HG03175 (cell line): ENCODE data around the gene STK32B.

ENCODE experiments used
- ATAC-seq: cut with Tn5 transposase; IDR thresholded peaks from one replicate; pipeline ENCODE4 v1.9.1; 2021; ENCODE audit warnings: mild to moderate bottlenecking, moderate library complexity; ENCODE audit not compliant: unreplicated experiment

STK32B gene

GRCh38 chr4:5379895-5380294, 328.6 kb downstream of the STK32B start:
- ATAC-seq, result no peak

DNA sequence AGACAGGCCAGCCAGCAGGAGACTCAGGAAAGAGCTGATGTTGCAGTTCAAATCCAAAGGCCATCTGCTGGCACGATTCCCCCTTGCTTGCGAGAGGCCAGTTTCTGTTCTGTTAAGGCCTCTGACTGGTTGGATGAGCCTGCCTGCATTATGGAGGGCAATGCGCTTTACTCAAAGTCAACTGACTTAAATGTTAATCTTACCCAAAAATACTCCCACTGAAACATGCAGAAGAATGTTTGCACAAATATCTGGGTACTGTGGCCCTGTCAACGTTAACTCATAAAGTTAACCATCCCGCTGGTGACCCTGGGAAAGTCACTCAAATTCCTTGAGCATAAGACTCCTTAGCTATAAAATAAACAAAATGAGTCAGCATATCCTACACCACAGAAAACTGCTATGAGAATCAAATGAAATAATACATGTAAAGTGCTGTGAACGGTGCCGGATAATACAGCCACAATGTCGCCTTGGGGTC, 330.7 kb downstream of the STK32B start:
- no peak for ATAC-seq

DNA sequence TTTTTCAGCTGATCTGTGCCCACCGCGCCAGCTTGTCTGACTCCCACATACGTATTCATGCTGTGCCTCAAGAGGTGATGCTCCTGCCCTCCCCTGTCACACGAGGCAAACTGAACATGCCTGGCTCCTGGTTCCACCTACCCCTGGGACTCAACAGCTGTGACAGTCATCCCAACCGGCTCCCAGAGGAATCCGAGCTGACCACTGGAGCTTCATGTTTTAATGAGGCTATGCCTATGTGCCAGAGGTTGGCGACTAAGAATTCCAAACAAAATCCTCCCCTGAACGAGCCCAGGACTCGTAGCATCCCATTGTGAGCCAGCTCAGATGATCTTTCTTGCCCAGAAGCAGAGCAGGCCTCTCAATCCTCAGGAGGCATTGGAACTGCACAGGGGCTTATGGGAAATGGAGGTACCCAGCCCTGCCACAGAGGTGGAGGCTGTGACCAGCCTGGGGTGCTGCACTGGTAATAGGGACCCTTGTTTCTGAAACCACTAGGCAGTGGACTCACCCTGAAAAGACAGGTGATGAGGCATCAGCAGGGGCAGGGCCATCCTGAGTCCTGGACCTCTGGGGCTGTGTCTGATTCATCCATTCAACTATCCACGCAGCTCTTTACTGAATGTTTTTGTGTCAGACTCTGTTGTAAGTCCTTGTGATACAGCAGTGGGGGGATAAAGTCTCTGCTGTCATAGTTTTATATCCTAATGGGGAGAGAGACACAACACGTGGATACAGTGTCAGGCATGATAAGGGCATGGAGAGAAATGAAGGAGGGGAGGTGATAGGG, 332.1 kb downstream of the STK32B start:
- no peak for ATAC-seq

- ATAC-seq, result no peak
Observed at GRCh38 chr4:5385741-5386311, 334.5 kb downstream of the STK32B start.

- no peak for ATAC-seq
Observed at GRCh38 chr4:5386921-5387320, 335.6 kb downstream of the STK32B start.

DNA sequence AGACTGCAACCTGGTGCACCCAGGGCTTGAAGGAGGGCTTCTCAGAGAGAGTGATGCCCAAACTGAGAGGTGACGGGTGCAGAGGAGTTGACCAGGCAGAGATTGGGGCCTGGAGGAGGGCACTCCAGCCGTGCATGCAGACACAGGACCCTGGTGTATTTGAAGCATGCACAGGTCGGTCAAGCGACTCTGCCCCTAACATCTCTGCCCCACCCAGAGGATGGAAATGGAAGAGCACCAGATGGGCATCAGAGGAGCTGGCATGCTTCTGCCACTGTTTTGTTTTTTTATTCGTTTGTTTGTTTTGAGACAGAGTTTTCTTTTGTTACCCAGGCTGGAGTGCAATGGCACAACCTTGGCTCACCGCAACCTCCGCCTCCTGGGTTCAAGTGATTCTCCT, 336.2 kb downstream of the STK32B start:
- no peak for ATAC-seq

GRCh38 chr4:5389756-5390310, 338.6 kb downstream of the STK32B start:
- ATAC-seq, result no peak

- no peak for ATAC-seq
Observed at GRCh38 chr4:5391492-5391891, 340.2 kb downstream of the STK32B start.

DNA sequence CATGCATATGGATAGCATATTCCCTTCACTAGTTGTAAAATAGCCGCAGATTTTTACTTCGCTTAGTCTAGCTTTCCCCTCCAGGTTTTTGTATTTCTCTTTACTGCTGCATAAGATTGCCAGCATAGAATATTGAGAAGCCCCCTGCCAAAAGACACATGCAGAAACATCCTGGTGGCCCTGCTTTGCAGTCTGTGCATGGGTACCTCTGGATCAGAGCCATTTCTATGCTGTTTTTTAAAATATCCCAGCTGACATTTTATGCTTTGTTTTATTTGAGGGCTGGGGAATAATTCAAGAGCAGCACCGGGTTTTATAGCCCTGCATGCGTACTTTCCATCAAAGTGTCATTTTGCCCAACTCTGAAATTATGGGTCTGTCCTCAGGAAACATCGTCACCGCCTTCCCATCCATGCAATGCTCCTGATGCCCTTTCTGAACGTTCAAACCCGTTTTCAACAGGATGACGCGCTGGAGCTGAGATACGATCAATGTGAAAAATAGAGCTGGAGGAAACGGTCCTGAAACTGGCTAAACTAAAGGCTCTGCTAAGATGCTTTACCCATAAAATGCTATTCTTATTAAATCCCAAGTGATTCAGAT, 342.7 kb downstream of the STK32B start:
- no peak for ATAC-seq

DNA sequence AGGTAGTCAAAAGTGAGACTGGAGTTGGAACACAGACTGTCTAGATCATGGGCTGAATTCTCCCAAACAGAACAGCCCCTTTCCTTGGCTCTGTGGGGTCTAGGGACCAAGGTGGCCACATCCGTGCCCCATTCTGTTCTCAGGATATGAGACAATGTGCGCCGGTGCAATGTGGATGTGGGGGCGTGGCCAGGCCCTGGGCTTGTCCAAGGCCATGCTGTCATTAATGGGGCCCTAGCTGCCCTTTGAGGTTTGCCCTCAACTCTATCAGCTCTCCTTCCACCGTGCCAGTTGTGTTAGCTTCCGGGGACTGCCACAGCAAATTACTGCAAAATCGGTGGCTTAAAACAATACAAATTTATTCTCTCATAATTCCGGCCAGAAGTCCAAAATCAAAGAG, 344.5 kb downstream of the STK32B start:
- no peak for ATAC-seq

DNA sequence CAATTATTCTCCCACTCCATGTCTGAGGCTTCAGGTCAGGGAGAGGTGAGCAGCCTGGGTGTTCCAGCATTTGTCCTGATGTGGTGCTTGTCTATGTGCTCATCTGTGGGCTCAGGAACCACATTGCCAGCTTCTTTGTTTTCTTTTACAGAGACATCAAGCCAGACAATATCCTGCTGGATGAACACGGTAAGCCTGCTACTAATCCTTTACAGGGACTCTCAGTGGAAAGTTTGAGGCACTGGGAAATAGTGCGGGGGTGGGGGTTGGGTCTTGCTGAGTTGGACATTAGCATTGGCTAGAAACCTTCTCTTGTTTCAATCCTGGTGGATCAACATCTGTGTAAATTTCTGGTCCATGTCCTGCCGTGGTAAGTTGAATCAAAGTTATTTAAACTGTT, 346.8 kb downstream of the STK32B start:
- ATAC-seq, result no peak

DNA sequence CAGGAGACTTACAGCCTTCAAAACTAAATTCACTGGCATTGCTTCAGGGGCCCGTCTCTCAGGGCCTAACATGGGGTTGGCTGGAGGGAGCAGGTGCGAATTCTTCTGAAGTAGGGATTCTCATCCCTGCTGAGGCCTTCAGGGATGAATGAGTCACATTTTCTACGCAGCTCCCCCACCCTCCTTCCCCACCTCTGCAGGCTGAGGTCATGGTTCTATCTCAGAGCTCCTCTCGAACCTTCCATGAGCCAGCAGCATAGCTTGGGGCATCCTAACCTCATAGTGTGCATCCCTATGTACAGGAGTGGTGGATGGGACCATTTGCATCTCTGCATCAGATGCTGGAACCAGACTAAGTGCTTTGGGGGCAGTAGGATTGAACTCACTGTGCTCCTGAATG, 347.8 kb downstream of the STK32B start:
- no peak for ATAC-seq

- no peak for ATAC-seq
Observed at GRCh38 chr4:5399790-5400421, 348.6 kb downstream of the STK32B start.

GRCh38 chr4:5403746-5404497, 352.6 kb downstream of the STK32B start:
- ATAC-seq, result no peak

DNA sequence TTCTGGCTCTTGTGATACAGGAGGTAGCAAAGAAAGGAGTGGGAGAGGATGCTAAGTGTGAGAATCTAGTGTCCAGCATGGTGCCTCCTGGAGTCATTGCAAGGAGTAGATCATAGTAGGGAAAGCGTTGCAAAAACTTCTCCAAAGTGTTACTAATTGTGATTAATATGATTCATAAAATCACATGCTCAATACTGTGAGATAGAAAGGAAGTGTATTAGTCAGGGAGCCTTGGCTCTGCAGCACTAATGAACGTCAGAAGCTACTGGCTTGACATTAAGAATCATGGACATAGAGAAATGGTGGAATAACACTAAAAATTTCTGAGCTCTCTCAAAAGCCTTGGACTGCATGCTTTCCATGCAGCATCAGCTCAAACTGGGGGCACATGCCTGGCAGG, 358.0 kb downstream of the STK32B start:
- ATAC-seq, result no peak

DNA sequence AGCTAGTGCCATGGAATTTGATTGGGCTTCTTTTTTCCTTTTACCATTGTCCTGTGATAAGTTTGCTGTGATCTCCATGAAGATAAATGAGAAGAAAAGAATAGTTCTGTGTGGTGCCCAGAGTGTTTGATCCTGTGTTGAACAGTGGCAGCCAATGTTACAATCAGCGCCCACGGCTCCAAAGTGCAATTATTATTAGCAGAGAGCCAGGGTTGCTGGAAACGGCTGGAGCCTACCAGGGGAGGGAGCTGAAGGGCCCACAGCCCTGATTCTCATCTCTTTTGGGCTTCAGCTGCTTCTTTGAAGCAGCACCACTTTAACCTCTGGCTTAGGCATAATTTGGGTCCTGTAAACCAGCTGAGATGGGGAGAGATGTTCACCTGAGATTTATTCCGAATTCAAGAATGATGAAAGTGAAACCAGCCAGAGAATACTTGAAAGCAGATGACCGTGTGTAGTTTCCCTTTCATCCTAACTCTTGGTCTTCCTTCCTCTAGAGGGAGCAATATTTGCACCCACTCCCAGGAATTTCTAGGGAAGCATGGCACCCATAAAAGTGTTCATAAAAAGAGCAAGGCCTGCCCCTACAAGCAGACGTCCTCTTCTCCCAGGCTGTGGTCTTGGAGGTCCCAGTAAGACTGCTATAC, 358.8 kb downstream of the STK32B start:
- ATAC-seq, result no peak

GRCh38 chr4:5412296-5412695, 361.0 kb downstream of the STK32B start:
- ATAC-seq, result no peak

DNA sequence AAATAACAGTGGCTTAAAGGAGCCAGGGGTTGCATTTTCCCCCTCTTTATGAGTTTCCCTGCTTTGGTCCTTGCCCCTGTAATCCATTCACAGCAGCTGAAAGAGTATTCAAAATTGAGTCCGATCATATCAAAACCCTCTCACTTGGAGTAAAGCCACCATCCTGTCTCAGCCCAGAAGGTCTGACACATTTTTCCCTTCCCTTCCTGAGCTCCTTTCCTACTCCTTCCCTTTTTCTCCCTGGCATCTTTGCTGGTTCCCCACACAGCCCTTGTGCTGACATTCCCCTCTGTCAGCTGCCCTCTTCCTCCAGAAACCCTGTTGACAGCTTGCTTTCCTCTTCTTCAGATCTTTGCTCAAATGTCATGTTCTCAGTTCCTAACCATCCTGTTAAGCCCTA, 361.5 kb downstream of the STK32B start:
- ATAC-seq, result no peak

GRCh38 chr4:5416637-5417036, 365.4 kb downstream of the STK32B start:
- no peak for ATAC-seq

DNA sequence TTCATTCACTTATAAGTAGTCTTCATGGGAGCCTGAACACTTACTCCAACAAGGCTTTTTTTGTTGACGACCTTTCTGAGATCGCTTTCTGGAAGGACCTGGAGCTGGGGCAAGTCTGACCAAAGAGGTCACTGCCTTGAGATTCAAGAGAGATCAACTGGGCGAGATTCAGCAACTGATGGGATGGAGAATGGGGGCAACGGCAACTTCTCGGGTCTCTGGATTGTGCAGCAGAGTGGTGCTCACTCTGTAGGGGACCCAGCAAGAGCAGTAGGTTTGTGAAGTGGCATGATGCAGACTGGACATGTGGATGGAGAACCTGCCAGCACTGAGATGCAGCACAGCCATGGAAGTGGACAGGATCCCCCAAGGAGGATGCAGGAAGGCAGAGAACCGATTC, 369.0 kb downstream of the STK32B start:
- no peak for ATAC-seq
